Calu3 (cell line): Measurements from ENCODE around the gene SCRG1. TPM values are rescaled to one million over a fixed set of nuclear protein-coding genes. Genes with fewer than 3 reads are reported as not detected.

Experiments
- BruUV-seq: library from RNA; stranded (reverse); fragments of 400-500 nt; replicated peaks from 2 replicates; lab custom pipeline; 2021; lab: Mats Ljungman, UMichigan
- CTCF ChIA-PET: fragments of 300-600 bp; sonication (Branson Sonifier 250); formaldehyde crosslinking; loops from one replicate; lab custom pipeline; 2022; ENCODE audit warnings: antibody characterized with exemption; lab: Charles Lee
- DNase-seq: peaks from one replicate; pipeline ENCODE4 v3.0.0; 2022
- H3K27ac Mint-ChIP-seq: one replicate; pipeline ENCODE4 v1.8.0; 2022; ENCODE audit warnings: mixed read lengths; ENCODE audit not compliant: unreplicated experiment
- H3K27me3 Mint-ChIP-seq: one replicate; pipeline ENCODE4 v1.8.0; 2022; ENCODE audit warnings: mixed read lengths; ENCODE audit not compliant: unreplicated experiment
- H3K36me3 Mint-ChIP-seq: one replicate; pipeline ENCODE4 v1.8.0; 2022; ENCODE audit warnings: mild to moderate bottlenecking, moderate library complexity, mixed read lengths; ENCODE audit not compliant: insufficient read depth, unreplicated experiment
- H3K4me1 Mint-ChIP-seq: one replicate; pipeline ENCODE4 v1.8.0; 2022; ENCODE audit warnings: mild to moderate bottlenecking, low read depth, mixed read lengths; ENCODE audit not compliant: unreplicated experiment
- H3K4me3 Mint-ChIP-seq: one replicate; pipeline ENCODE4 v1.8.0; 2022; ENCODE audit warnings: mild to moderate bottlenecking, low read depth, moderate library complexity, mixed read lengths; ENCODE audit not compliant: unreplicated experiment
- H3K9me3 Mint-ChIP-seq: one replicate; pipeline ENCODE4 v1.8.0; 2022; ENCODE audit warnings: low read depth, mixed read lengths; ENCODE audit not compliant: unreplicated experiment
- CTCF ChIP-seq: fragments of 200-600 bp; IDR thresholded peaks from one replicate; pipeline ENCODE4 v1.8.0; 2022; ENCODE audit warnings: antibody characterized with exemption; ENCODE audit not compliant: unreplicated experiment
- intact Hi-C: fragments of 100-400 bp; cut with micrococcal nuclease; formaldehyde crosslinking; loops from one replicate; pipeline ENCODE4 v1.10.0; 2022; ENCODE audit not compliant: unreplicated experiment
- total RNA-seq: library from RNA; stranded (reverse); gene quantifications from 2 replicates; pipeline ENCODE4 v1.2.3, GENCODE V29; 2022

SCRG1 gene
- total RNA-seq, 1 experiment from 2014 or later: not detected

- intact Hi-C loops: loop anchor here (5.0 kb wide), 1 partner anchor 41 kb away; no protein-coding TSS in a partner anchor
Measured at GRCh38 chr4:173371292-173372192, 27.4 kb downstream of the SCRG1 start.

GRCh38 chr4:173370477-173371291 lies 28.2 kb downstream of the SCRG1 start, which contains the start of gene SAP30:
Gene SAP30 (plus strand): TSS chr4:173370954. CDS start chr4:173371183, 229 bp downstream.
- Mint-ChIP-seq H3K36me3 (peaks cover 32% of the 10 kb centered on the region), H3K4me1 (peaks cover 9% of the 10 kb centered on the region), H3K9me3 (no peaks in the 10 kb centered on the region), H3K27ac (peak within 1 kb of the TSS; percentile 26), H3K27me3 (no peaks in the 10 kb centered on the region), H3K4me3 (peak within 1 kb of the TSS; percentile 87)
- CTCF ChIA-PET: interaction anchor here (0.6 to 1.2 kb wide), 7 partner anchors 36 to 1471 kb away, joined by 3 to 12 read pairs (median 5); partner anchors contain the start of gene HMGB2
- no TSS peak for BruUV-seq
- intact Hi-C loops: loop anchor here (5.0 kb wide), 1 partner anchor 42 kb away; no protein-coding TSS in a partner anchor
- no peak for TF ChIP-seq CTCF
- DNase-seq: peak; percentile 91

More at GRCh38 chr4:173371292-173372192, 27.4 kb downstream of the SCRG1 start:
- no TSS peak for BruUV-seq
- Mint-ChIP-seq H3K27ac (peak overlapping the region; percentile 26), H3K27me3 (no peaks in the 10 kb centered on the region), H3K4me1 (peaks cover 9% of the 10 kb centered on the region), H3K4me3 (peak overlapping the region; percentile 87), H3K9me3 (no peaks in the 10 kb centered on the region), H3K36me3 (peaks cover 32% of the 10 kb centered on the region)
- CTCF ChIA-PET: interaction anchor here (0.6 to 1.2 kb wide), 5 partner anchors 37 to 839 kb away, joined by 3 to 12 read pairs (median 5); partner anchors contain the start of gene HMGB2
- peak; percentile 50 for DNase-seq
- TF ChIP-seq CTCF: no peak

GRCh38 chr4:173370130-173370476 lies 28.8 kb downstream of the SCRG1 start:
- Mint-ChIP-seq H3K27ac (peak overlapping the region; percentile 26), H3K4me1 (peaks cover 9% of the 10 kb centered on the region), H3K27me3 (no peaks in the 10 kb centered on the region), H3K9me3 (no peaks in the 10 kb centered on the region), H3K4me3 (peak overlapping the region; percentile 87), H3K36me3 (peaks cover 32% of the 10 kb centered on the region)
- CTCF ChIA-PET: interaction anchor here (0.6 to 1.2 kb wide), 9 partner anchors 25 to 1471 kb away, joined by 3 to 12 read pairs (median 3); partner anchors contain the start of gene HMGB2
- BruUV-seq: no TSS peak
- DNase-seq: no peak
- intact Hi-C loops: loop anchor here (5.0 kb wide), 1 partner anchor 42 kb away; no protein-coding TSS in a partner anchor
- no peak for TF ChIP-seq CTCF

GRCh38 chr4:173367946-173368345 lies 31.0 kb downstream of the SCRG1 start:
- Mint-ChIP-seq H3K27me3 (no peaks in the 10 kb centered on the region), H3K27ac (no peak overlapping the region), H3K9me3 (no peaks in the 10 kb centered on the region), H3K4me3 (no peak overlapping the region), H3K36me3 (peaks cover 32% of the 10 kb centered on the region), H3K4me1 (peaks cover 3% of the 10 kb centered on the region)
- CTCF ChIA-PET: interaction anchor here (0.6 kb wide), 1 partner anchor 316 kb away, joined by 4 read pairs; no protein-coding TSS in a partner anchor
- no peak for DNase-seq
- BruUV-seq: no TSS peak
- intact Hi-C loops: loop anchor here (2.0 kb wide), 1 partner anchor 33 kb away; the partner anchor contains the start of gene HMGB2
- TF ChIP-seq CTCF: no peak
